ENCODE measurements around the gene TBR1. TPM values are rescaled to one million over a fixed set of nuclear protein-coding genes. Genes with fewer than 3 reads are reported as not detected.

The TBR1 gene
- total and polyA plus RNA-seq, 2 of the 4 experiments (the other 2 are of a cell fraction): not detected

GRCh38 chr2:161381546-161381945, 34.6 kb upstream of the TBR1 start:
- dilution Hi-C loops (cut with HindIII; ENCODE audit: low sequenced_read_pairs, unreplicated experiment): no loop called here
- H2AK5ac ChIP-seq (ENCODE audit: low read depth, low read length): no peak overlapping the region
- no peak overlapping the region for H4K8ac ChIP-seq (ENCODE audit: low read depth in 2 of 2, low read length in 2 of 2)
- no peak overlapping the region for H4K91ac ChIP-seq (ENCODE audit: insufficient read depth, low read depth, low read length)
- no peaks in the 10 kb centered on the region for H4K20me1 ChIP-seq (ENCODE audit: insufficient read depth, low read length)
- no peaks in the 10 kb centered on the region for H3K4me1 ChIP-seq (ENCODE audit: control insufficient read depth, insufficient read depth, low read length)
- no CpG with 5 or more reads among the region's 3 CpGs for WGBS, 2 experiments (ENCODE audit: extremely low coverage in 2 of 2, insufficient read length in 1 of 2)
- no peaks in the 10 kb centered on the region for H3K27me3 ChIP-seq (ENCODE audit: control insufficient read depth, insufficient read depth, low read length)
- peaks cover under 1% of the 10 kb centered on the region for H3K36me3 ChIP-seq (ENCODE audit: control insufficient read depth, insufficient read depth, low read length)
- H2BK15ac ChIP-seq (ENCODE audit: low read depth, low read length): no peak overlapping the region
- intact Hi-C loops (cut with micrococcal nuclease): no loop called here
- no peak for DNase-seq
- H3K56ac ChIP-seq (ENCODE audit: extremely low read depth, insufficient read depth, low read length): no peak overlapping the region
- ChIA-PET POLR2A (ENCODE audit: unreplicated experiment) (interaction anchor here (0.6 kb wide), 1 partner anchor 33 kb away, joined by 23 read pairs; no protein-coding TSS in a partner anchor), CTCF (interaction anchor here (0.6 to 1.1 kb wide), 2 partner anchors 9 to 218 kb away, joined by 3 read pairs; no protein-coding TSS in a partner anchor)
- in situ Hi-C loops (cut with MboI; ENCODE audit: low sequenced_read_pairs): no loop called here
- no peak overlapping the region for H3K4me3 ChIP-seq (ENCODE audit: insufficient read depth, low read depth, low read length)
- no peak overlapping the region for H2AK9ac ChIP-seq (replicated peaks; ENCODE audit: low read depth, low read length, poor library complexity)
- H2BK120ac ChIP-seq (ENCODE audit: low read depth, low read length): no peak overlapping the region
- no peak overlapping the region for H2AFZ ChIP-seq (replicated peaks; ENCODE audit: low read length, poor library complexity)
- H2BK5ac ChIP-seq (ENCODE audit: low read depth, low read length, poor library complexity, severe bottlenecking): no peak overlapping the region
- no peaks in the 10 kb centered on the region for H3K9me1 ChIP-seq (ENCODE audit: insufficient read depth, low read length)
- BruUV-seq (replicated peaks): no TSS peak
- ATAC-seq (ENCODE audit: low read depth): no peak
- H3K9me3 ChIP-seq (ENCODE audit: control insufficient read depth, insufficient read depth, low read length): no peaks in the 10 kb centered on the region
- H3K18ac ChIP-seq (ENCODE audit: low read depth, low read length): no peak overlapping the region
- peaks cover 11 to 15% of the 10 kb centered on the region in 2 experiments; a peak in 2 of 4 replicates for H3K79me1 ChIP-seq (ENCODE audit: low read depth in 1 of 2, low read length in 2 of 2)
- no peak overlapping the region for H3K23ac ChIP-seq (ENCODE audit: low read depth, low read length)
- no peak overlapping the region for H2BK20ac ChIP-seq (ENCODE audit: low read depth, low read length)
- no peak for TF ChIP-seq SMC3 (IDR thresholded peaks at IDR 0.05; ENCODE audit: low read depth, low read length)
- TF ChIP-seq USF2 (IDR thresholded peaks at IDR 0.05; ENCODE audit: low read depth, low read length): no peak
- no peak for TF ChIP-seq ELK1 (IDR thresholded peaks at IDR 0.05; ENCODE audit: borderline replicate concordance, low read depth, low read length)
- no peak for TF ChIP-seq FOS (IDR thresholded peaks at IDR 0.05; ENCODE audit: low read depth, low read length)
- TF ChIP-seq MAFK (IDR thresholded peaks at IDR 0.05; ENCODE audit: low read depth, low read length): no peak
- TF ChIP-seq CTCF (conservative IDR thresholded peaks at IDR 0.05; ENCODE audit: low read depth, low read length): no peak
- no peak for TF ChIP-seq MXI1 (IDR thresholded peaks at IDR 0.05; ENCODE audit: borderline replicate concordance, low read depth, low read length)
- no peak for TF ChIP-seq BHLHE40 (IDR thresholded peaks at IDR 0.05; ENCODE audit: low read depth, low read length)
- no peak for TF ChIP-seq POLR2A (IDR thresholded peaks at IDR 0.05; ENCODE audit: low read depth, low read length)
- TF ChIP-seq CEBPB (IDR thresholded peaks at IDR 0.05; ENCODE audit: low read depth, low read length): no peak
- TF ChIP-seq RFX5 (IDR thresholded peaks at IDR 0.05; ENCODE audit: low read depth, low read length): no peak
- no peak overlapping the region for H3K9ac ChIP-seq (ENCODE audit: low read depth, low read length)
- H3K4me2 ChIP-seq (ENCODE audit: low read depth, low read length): no peak overlapping the region
- H3K14ac ChIP-seq (replicated peaks; ENCODE audit: low read depth, low read length): no peak overlapping the region
- no peak overlapping the region for H4K5ac ChIP-seq (ENCODE audit: low read depth, low read length)
- no peak overlapping the region for H3K27ac ChIP-seq (ENCODE audit: insufficient read depth, low read length)
- no peak overlapping the region for H3K4ac ChIP-seq (ENCODE audit: low read depth, low read length)
